ENCODE data around the gene RPL7L1.

GRCh38 chr6:42938987-42939809 lies 59.8 kb downstream of the RPL7L1 start:
- TF ChIP-seq CTCF (conservative IDR thresholded peaks at IDR 0.05 in 1 of 2, IDR thresholded peaks at IDR 0.05 in 1 of 2; ENCODE audit: low read depth in 1 of 2, low read length in 2 of 2), result no peak
- no peak for TF ChIP-seq EZH2 (IDR thresholded peaks at IDR 0.05; ENCODE audit: low read length, missing control alignments)

Data from fibroblast of lung (primary cell).